PC-3 (cell line): Measurements from ENCODE around the gene TNIP3. TPM values are rescaled to one million over a fixed set of nuclear protein-coding genes. Genes with fewer than 3 reads are reported as not detected.

Experiments used
- ATAC-seq: fragments of 200-7000 bp; cut with Tn5 transposase; 2 replicates; pipeline ENCODE4 v1.9.1; 2020; ENCODE audit warnings: mild to moderate bottlenecking, moderate library complexity
- BruUV-seq: library from RNA; stranded (reverse); fragments of 400-500 nt; replicated peaks from 2 replicates; lab custom pipeline; 2021; lab: Mats Ljungman, UMichigan
- CTCF ChIA-PET: fragments of 300-600 bp; sonication (Branson Sonifier 250); formaldehyde crosslinking; loops from one replicate; lab custom pipeline; 2022; ENCODE audit warnings: antibody characterized with exemption; lab: Charles Lee
- POLR2A ChIA-PET: fragments of 300-600 bp; sonication (Branson Sonifier 250); formaldehyde crosslinking; loops from one replicate; lab custom pipeline; 2022; ENCODE audit warnings: antibody characterized with exemption; ENCODE audit not compliant: unreplicated experiment; lab: Charles Lee
- DNase-seq: peaks from one replicate; pipeline ENCODE4 v3.0.0-alpha.2; 2015
- H2AFZ ChIP-seq: fragments of 300-600 bp; sonication (generic); 2 replicates; pipeline ENCODE4 v1.6.0; 2016; ENCODE audit warnings: antibody characterized with exemption, low read length
- H3F3A ChIP-seq: fragments of 300-600 bp; sonication (generic); one replicate; pipeline ENCODE4 v1.6.0; 2017; ENCODE audit warnings: antibody characterized with exemption, low read length, control low read depth, mild to moderate bottlenecking; ENCODE audit not compliant: unreplicated experiment
- H3K27ac ChIP-seq: fragments of 300-600 bp; sonication (generic); 2 replicates; pipeline ENCODE4 v1.5.1; 2016; ENCODE audit warnings: mild to moderate bottlenecking, low read length
- H3K27me3 ChIP-seq: fragments of 300-600 bp; sonication (generic); 2 replicates; pipeline ENCODE4 v1.6.1; 2016; ENCODE audit warnings: low read length, mixed read lengths
- H3K36me3 ChIP-seq: fragments of 300-600 bp; sonication (generic); 2 replicates; pipeline ENCODE4 v1.6.1; 2016; ENCODE audit warnings: low read depth, mixed run types, low read length, mixed read lengths
- H3K4me1 ChIP-seq: fragments of 300-600 bp; sonication (generic); 2 replicates; pipeline ENCODE4 v1.5.1; 2016; ENCODE audit warnings: low read length; ENCODE audit not compliant: insufficient read depth
- H3K4me2 ChIP-seq: fragments of 300-600 bp; sonication (generic); 2 replicates; pipeline ENCODE4 v1.6.0; 2016; ENCODE audit warnings: low read length
- H3K4me3 ChIP-seq: fragments of 300-600 bp; sonication (generic); 2 replicates; pipeline ENCODE4 v1.5.1; 2016; ENCODE audit warnings: mild to moderate bottlenecking, low read length, mixed read lengths
- H3K79me2 ChIP-seq: fragments of 300-600 bp; sonication (generic); 2 replicates; pipeline ENCODE4 v1.6.1; 2017; ENCODE audit warnings: low read length, mixed read lengths
- H3K9ac ChIP-seq: fragments of 300-600 bp; sonication (generic); 2 replicates; pipeline ENCODE4 v1.6.0; 2016; ENCODE audit warnings: mild to moderate bottlenecking, low read length
- H3K9me2 ChIP-seq: fragments of 300-600 bp; sonication (generic); replicated peaks from 2 replicates; pipeline ENCODE4 v1.6.1; 2016; ENCODE audit warnings: mixed run types, low read length, mixed read lengths
- H3K9me3 ChIP-seq: fragments of 300-600 bp; sonication (generic); 2 replicates; pipeline ENCODE4 v1.6.1; 2016; ENCODE audit warnings: low read length, mixed read lengths
- H4K20me1 ChIP-seq: fragments of 300-600 bp; sonication (generic); 2 replicates; pipeline ENCODE4 v1.6.1; 2016; ENCODE audit warnings: low read length, mixed read lengths
- CTCF ChIP-seq: fragments of 300-600 bp; sonication (generic); conservative IDR thresholded peaks from 2 replicates; pipeline ENCODE4 v1.5.1; 2017; ENCODE audit warnings: antibody characterized with exemption, low read depth, mild to moderate bottlenecking, low read length
- EZH2 ChIP-seq: fragments of 300-600 bp; sonication (generic); IDR thresholded peaks from one replicate; pipeline ENCODE4 v1.6.1; 2017; ENCODE audit warnings: antibody characterized with exemption, mild to moderate bottlenecking, low read length; ENCODE audit not compliant: unreplicated experiment
- EZH2phosphoT487 ChIP-seq: fragments of 300-600 bp; sonication (generic); IDR thresholded peaks from 2 replicates; pipeline ENCODE4 v1.6.1; 2018; ENCODE audit warnings: mild to moderate bottlenecking, antibody characterized with exemption, low read length, borderline replicate concordance
- intact Hi-C: fragments of 100-400 bp; cut with micrococcal nuclease; formaldehyde crosslinking; loops from 2 replicates; pipeline ENCODE4 v1.9.0; 2023
- total RNA-seq: library from RNA; depleted of rRNA; stranded (reverse); fragments of >200 nt; gene quantifications from 2 replicates; pipeline ENCODE4 v1.2.3, GENCODE V29; 2014

TNIP3 gene
- total RNA-seq, 1 experiment from 2014 or later: not detected

- Histone ChIP-seq H3K4me1 (no peaks in the 10 kb centered on the region), H4K20me1 (no peaks in the 10 kb centered on the region), H3F3A (no peaks in the 10 kb centered on the region), H3K36me3 (no peaks in the 10 kb centered on the region), H3K9ac (no peak overlapping the region), H3K79me2 (no peaks in the 10 kb centered on the region), H3K4me2 (no peak overlapping the region), H2AFZ (no peak overlapping the region), H3K9me3 (no peaks in the 10 kb centered on the region), H3K27me3 (0 out of 2 replicates have a peak, but pooled peaks cover 5% of the 10 kb centered on the region), H3K4me3 (no peak overlapping the region), H3K9me2 (no peaks in the 10 kb centered on the region), H3K27ac (no peak overlapping the region)
- BruUV-seq: no TSS peak
- CTCF ChIA-PET: no interaction called here
- ATAC-seq (no peak), DNase-seq (no peak)
- intact Hi-C loops: no loop called here
- POLR2A ChIA-PET: no interaction called here
- no peak for TF ChIP-seq CTCF
- TF ChIP-seq EZH2: no peak
- TF ChIP-seq EZH2phosphoT487: no peak
Measured at GRCh38 chr4:121122661-121123060, 41.5 kb downstream of the TNIP3 start.

- Histone ChIP-seq H3K4me1 (no peaks in the 10 kb centered on the region), H3K27ac (no peak overlapping the region), H3K79me2 (no peaks in the 10 kb centered on the region), H3K4me3 (no peak overlapping the region), H3K36me3 (no peaks in the 10 kb centered on the region), H3K9me3 (no peaks in the 10 kb centered on the region), H3K27me3 (0 out of 2 replicates have a peak, but pooled peaks cover 2% of the 10 kb centered on the region), H3K4me2 (no peak overlapping the region), H3K9me2 (no peaks in the 10 kb centered on the region), H2AFZ (no peak overlapping the region), H3K9ac (no peak overlapping the region), H3F3A (no peaks in the 10 kb centered on the region), H4K20me1 (no peaks in the 10 kb centered on the region)
- ChIA-PET CTCF (no interaction called here), POLR2A (no interaction called here)
- ATAC-seq: no peak
- no peak for TF ChIP-seq EZH2
- no peak for TF ChIP-seq CTCF
- no peak for TF ChIP-seq EZH2phosphoT487
- no TSS peak for BruUV-seq
- DNase-seq: no peak
- intact Hi-C loops: no loop called here
Measured at GRCh38 chr4:121119715-121120114, 44.4 kb downstream of the TNIP3 start.

GRCh38 chr4:121118344-121118743, 45.8 kb downstream of the TNIP3 start:
- Histone ChIP-seq H3K9ac (no peak overlapping the region), H3K79me2 (no peaks in the 10 kb centered on the region), H4K20me1 (no peaks in the 10 kb centered on the region), H2AFZ (no peak overlapping the region), H3K9me3 (no peaks in the 10 kb centered on the region), H3K4me3 (no peak overlapping the region), H3K27ac (no peak overlapping the region), H3K27me3 (0 out of 2 replicates have a peak, but pooled peaks cover 7% of the 10 kb centered on the region), H3K4me2 (no peak overlapping the region), H3K4me1 (no peaks in the 10 kb centered on the region), H3K9me2 (no peaks in the 10 kb centered on the region), H3F3A (no peaks in the 10 kb centered on the region), H3K36me3 (no peaks in the 10 kb centered on the region)
- ChIA-PET POLR2A (no interaction called here), CTCF (no interaction called here)
- ATAC-seq: no peak
- DNase-seq: no peak
- intact Hi-C loops: no loop called here
- TF ChIP-seq CTCF (no peak), EZH2 (no peak), EZH2phosphoT487 (no peak)
- BruUV-seq: no TSS peak
